GM18508 (cell line): Measurements from ENCODE around the gene CD48.
"Not testable (repeated sequence)": the region's sequence is repeated elsewhere in the genome, so short reads cannot be mapped to it uniquely, and the experiment has no call there.

Source experiments
- ATAC-seq: cut with Tn5 transposase; IDR thresholded peaks from one replicate; pipeline ENCODE4 v1.9.1; 2021; ENCODE audit warnings: moderate number of reproducible peaks; ENCODE audit not compliant: insufficient read depth, unreplicated experiment

Gene CD48

DNA sequence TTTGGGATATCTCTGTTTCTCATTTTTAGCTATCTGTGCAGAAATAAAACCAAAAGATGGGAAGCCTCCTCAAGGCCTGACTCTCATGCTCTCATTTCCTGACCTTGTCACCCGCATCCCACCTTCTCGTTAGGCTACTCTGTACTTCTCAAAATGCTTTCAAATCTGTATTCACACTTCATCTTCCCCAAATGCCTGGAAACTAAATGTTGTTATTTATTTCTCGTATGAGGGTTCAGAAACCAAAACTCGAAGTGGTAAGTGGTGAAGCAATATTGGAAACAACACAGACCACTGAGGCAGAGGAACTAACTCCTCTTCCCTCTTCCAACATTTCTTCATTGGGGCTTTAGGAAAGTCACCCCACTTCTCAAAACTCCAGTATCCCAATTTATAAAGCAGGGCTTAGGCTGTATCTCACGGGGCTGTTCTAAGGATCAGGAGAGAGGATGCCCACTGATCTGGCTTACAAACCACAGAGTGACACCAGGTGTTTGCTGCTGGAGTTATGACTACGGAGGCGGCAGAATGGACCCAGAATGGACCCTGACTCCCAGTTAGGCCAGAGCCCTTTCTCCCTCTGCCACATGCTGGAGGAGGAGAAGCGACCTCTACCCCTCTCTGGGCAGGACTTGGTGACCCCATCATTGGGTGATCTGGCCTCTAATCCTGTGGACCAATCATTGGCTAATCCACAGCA lies 31.0 kb upstream of the CD48 start:
- ATAC-seq: no peak

DNA sequence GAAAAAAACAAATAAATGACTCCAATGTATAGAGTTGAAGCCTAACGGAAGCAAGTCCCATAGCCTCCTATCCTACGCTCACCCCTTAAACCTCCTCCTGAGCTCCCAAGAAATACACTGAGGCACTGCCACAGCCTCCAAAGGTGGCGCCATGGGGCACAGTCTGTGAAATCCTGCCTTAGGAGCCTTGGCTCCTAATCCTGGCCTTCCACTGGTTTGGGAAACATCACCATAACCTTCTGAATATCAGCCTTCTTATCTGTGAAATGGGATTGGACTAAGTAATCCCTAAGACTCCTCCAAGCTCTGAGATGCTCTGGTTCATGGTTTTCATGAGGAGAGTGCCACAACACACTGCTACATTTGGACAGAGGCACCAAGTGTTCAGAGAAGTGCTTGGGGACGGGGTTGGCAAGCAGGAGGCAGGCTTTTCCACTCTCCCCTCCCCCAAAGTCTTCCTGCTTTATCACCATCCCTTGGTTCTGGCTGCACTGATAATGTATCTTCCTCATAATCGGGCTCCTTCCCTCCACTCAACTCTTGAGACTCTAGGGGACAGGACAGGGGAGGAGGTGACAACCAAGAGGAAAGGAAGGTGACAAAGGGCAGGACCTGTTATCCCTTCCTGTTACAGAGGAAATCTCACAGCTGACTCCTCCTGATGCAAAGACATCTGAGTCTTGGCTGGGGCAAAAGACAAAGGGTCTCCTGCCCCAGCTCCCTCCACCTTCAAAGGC lies 30.2 kb upstream of the CD48 start:
- ATAC-seq: no peak

- no peak for ATAC-seq
Measured at GRCh38 chr1:160741092-160741501, 29.5 kb upstream of the CD48 start.

DNA sequence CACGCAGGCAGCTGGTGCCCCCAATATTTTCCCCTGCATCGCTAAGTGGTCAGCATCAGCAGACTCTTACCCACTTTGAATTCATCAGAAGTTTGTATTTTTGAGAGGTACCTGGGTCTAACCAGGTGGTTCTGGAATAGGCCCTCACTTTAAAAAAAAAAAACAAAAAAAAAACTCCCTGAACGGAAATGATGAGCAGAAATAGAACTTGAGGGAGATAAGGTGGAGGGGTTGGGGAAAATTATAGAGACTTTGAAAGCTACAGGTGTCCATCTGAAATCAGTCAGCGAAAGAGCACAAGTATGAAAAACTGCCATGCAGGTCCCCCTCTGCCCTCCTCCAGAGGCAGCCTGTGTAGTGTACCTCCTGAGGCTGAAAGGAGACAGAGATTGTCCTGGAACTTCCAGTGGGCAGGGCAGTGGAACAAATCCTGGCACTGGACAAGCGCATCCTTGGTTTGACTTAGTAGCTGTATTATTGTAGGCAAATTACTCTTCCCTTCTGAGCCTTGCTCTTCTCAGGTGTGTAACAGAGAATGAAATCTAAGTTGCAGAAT lies 28.6 kb upstream of the CD48 start:
- no peak for ATAC-seq

DNA sequence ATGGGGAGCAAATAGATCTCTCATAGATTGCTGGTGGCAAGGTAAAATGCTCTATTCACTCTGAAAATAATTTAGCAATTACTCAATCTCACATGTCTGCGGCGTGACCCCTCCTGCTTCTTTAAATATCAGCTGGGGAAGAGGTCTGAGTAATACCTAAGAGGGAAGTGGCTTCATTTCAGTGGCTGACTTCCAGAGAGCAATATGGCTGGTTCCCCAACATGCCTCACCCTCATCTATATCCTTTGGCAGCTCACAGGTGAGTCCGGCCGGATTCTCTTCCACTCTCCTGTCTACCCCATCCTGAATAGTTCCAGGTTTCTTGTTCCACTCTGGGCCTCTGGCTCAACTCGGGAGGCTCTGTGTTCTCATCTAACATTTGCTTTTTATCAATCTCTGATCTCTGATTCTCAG lies 27.5 kb upstream of the CD48 start, which contains the start of gene SLAMF7:
Gene SLAMF7, plus strand, starts transcription at position 150 of the 414 bp plus-strand sequence. Its CDS starts 55 bp downstream, at position 205.
- ATAC-seq: no peak

- ATAC-seq: no peak
Measured at GRCh38 chr1:160738271-160738670, 26.6 kb upstream of the CD48 start.

GRCh38 chr1:160734301-160734700 lies 22.7 kb upstream of the CD48 start:
- no peak for ATAC-seq

- ATAC-seq: no peak
Measured at GRCh38 chr1:160733898-160734297, 22.3 kb upstream of the CD48 start.

DNA sequence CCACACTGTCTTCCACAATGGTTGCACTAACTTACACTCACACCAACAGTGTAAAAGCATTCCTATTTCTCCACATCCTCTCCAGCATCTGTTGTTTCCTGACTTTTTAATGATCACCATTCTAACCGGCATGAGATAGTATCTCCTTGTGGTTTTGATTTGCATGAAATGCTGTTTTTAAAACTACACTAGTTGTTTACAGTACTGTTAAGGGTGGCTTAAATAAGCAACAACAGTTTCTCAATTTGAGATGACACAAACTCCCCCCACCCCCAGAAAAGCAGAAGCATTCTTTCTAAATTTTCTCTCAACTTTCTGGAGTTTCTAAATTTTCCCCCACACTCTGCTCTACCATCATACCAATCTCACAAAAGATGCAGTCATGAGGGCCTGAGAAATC lies 20.4 kb upstream of the CD48 start:
- no peak for ATAC-seq

DNA sequence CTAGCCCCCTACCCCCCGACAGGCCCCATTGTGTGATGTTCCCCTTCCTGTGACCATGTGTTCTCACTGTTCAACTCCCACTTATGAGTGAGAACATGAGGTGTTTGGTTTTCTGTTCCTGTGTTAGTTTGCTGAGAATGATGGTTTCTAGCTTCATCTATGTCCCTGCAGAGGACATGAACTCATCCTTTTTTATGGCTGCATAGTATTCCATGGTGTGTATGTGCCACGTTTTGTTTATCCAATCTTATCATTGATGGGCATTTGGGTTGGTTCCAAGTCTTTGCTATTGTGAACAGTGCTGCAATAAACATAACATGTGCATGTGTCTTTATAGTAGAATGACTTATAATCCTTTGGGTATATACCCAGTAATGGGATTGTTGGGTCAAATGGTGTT lies 19.9 kb upstream of the CD48 start:
- not testable (repeated sequence) for ATAC-seq

DNA sequence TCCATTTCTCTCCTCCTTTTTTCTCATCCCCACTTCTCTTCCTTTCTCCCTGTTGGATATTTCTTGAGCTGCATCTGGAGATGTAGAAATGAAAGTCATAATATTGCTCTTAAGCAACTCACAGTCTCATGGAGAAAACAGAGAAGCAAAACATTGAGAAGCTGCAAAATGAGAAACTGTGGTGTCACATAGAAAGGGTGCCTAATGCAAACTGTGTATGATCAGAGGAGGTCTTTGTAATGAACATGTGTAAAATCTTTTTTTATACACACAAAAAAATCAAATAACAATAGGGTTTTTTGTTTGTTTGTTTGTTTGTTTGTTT lies 15.7 kb upstream of the CD48 start:
- ATAC-seq: no peak

DNA sequence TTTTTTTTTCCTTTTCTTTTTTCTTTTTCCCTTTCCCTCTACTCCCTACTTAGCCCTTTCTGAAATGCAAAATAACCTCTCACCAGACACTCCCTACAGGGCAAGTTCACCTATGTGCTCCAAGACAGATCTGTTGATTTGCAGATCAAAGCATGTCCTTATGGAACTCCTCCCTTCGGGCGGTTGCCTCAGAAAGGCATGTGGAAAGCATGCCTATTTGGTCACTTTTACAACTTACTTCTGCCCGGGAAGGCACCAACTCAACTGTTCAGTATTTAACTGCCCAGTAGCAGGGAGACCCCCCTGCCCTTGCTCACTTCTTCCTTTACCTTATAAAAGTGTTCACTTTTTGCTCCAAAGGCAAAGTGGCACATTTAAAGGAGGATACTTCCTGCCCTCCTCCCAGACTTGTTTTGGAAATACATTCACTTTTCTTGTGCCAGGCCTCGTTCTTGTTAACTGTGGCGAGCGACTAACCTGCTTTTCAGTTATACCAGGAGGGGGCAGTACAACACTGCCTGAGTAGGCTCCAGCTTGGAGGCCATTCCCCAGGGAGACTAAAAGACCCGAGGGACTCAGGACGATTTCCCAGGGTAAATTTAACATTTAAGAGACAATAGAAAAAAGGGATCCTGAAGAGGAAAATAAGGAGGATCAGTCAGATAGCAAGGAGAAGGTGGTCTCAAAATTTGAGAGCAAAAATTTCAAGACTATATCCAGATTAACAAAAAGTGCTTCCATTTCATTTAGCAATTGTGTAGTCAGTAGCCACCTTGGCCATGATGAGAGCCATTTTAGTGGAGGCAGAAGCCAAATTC lies 15.1 kb upstream of the CD48 start:
- ATAC-seq: no peak

- ATAC-seq: no peak
Measured at GRCh38 chr1:160726114-160726497, 14.5 kb upstream of the CD48 start.

GRCh38 chr1:160724465-160725242 lies 13.0 kb upstream of the CD48 start:
- ATAC-seq: no peak

- no peak for ATAC-seq
Measured at GRCh38 chr1:160723332-160723731, 11.7 kb upstream of the CD48 start.

DNA sequence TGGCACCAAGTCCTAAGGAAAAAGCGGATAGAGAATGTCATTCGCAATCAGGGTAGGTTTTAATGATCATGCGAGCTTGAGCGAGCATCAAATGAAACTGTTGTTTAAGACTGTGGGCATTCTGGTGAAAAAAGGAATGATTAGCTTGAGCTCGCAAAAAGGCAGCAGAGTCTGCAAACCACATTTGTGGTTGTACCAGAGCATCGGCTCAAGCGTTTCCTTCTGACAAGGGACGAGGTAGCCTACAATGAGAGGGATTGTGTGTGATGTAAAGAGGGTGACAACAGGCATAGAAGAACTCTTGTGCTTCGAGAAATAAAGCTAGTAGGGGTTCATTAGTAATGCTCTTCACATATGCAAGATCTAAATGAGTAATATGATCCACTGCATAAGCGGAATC lies 11.1 kb upstream of the CD48 start:
- no peak for ATAC-seq

DNA sequence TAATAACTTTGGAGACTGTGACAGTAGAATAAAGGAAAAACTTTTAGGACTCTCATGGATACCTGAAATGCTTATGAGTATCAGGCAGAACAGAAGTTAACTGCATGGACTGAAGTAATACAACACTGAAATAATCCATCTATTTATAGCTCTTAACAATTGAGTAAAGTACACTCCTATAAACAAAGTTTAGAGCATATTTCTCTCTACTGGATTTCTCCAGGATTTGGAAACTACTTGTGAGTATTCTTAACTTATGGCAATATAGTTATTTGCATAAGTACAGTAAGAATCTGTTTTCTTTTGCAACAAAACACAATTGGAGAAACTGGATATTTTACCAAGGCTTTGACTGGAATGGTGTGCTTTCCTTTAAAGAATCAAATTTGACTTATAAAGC lies 9.9 kb upstream of the CD48 start:
- no peak for ATAC-seq

GRCh38 chr1:160720356-160721085 lies 8.9 kb upstream of the CD48 start:
- ATAC-seq: no peak

DNA sequence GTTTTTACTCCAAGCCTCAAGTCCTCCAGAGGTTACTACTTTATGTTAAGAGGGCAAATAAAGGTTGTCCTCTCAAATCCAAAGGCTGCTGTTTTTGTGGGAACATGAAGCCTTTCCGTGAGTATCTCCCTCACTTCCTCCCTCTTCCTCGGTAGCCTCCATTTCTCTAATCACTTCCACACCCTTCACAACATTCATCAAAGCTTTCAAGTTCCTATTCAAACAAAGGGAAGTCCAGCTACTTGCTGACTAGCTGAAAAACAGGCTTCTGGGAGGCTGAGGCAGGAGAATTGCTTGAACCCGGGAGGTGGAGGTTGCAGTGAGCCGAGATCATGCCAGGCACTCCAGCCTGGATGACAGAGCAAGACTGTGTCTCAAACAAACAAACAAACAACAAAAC lies 6.6 kb upstream of the CD48 start:
- ATAC-seq: no peak

DNA sequence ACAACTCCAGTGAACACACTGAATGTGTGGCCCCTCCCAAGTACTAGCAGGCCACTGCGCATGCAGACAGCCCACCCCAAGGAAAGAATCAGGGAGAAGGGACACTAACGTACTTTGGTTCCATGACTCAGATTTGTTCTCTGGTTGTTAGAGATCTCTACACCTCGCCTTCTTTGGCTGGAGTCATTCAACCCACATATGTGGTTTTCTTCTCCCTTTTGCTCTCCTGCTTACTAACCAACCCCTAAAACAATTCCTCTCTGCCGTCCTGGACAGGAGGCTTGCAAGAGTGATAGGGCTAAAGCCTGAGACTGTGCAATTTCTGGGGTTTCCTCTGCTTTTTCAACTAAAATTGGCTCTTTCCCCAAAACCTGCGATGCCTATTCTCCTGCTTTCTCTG lies 5.7 kb upstream of the CD48 start:
- ATAC-seq: no peak
